GM23248 (cell line): ENCODE data around the gene RABL3.

Experiments
- EZH2 ChIP-seq: fragments of 200-600 bp; sonication (generic); IDR thresholded peaks from 2 replicates; pipeline ENCODE4 v1.6.1; 2018; ENCODE audit warnings: antibody characterized with exemption, mild to moderate bottlenecking; ENCODE audit not compliant: insufficient read depth, poor library complexity, severe bottlenecking
- EZH2phosphoT487 ChIP-seq: fragments of 200-600 bp; sonication (generic); IDR thresholded peaks from 2 replicates; pipeline ENCODE4 v1.6.1; 2018; ENCODE audit warnings: antibody characterized with exemption, moderate library complexity, mild to moderate bottlenecking, low read depth; ENCODE audit not compliant: insufficient read depth

GRCh38 chr3:120780977-120781376 is 38.7 kb upstream of the RABL3 start:
- no peak for TF ChIP-seq EZH2
- no peak for TF ChIP-seq EZH2phosphoT487
